ENCODE results near the gene TREML4. TPM values are rescaled to one million over a fixed set of nuclear protein-coding genes. Genes with fewer than 3 reads are reported as not detected.

Gene TREML4
- total and polyA plus RNA-seq, 4 donors, result 0.49 TPM; not detected in 3

GRCh38 chr6:41283600-41283999 is 55.5 kb downstream of the TREML4 start:
- Histone ChIP-seq H3K4me3 (ENCODE audit: low read length in 2 of 2) (no peak overlapping the region), H3K27me3 (ENCODE audit: control insufficient read depth in 1 of 2, insufficient read depth in 2 of 2, low read length in 1 of 2) (no peaks in the 10 kb centered on the region), H3K4me1 (ENCODE audit: control insufficient read depth in 1 of 2, insufficient read depth in 2 of 2, low read length in 2 of 2) (no peaks in the 10 kb centered on the region), H3K36me3 (ENCODE audit: control insufficient read depth in 1 of 2, insufficient read depth in 2 of 2, low read length in 1 of 2) (no peaks in the 10 kb centered on the region), H3K9me3 (ENCODE audit: control insufficient read depth, low read length) (no peaks in the 10 kb centered on the region), H3K27ac (ENCODE audit: low read depth in 1 of 2, low read length in 2 of 2) (no peak overlapping the region)
- WGBS, 2 donors, result 74 to 77% methylated on average over 3 of the region's 3 CpGs
- ATAC-seq (ENCODE audit: low FRiP score) (no peak), DNase-seq (no peak)
- intact Hi-C loops (cut with DNase I), result no loop called here

GRCh38 chr6:41284726-41285125 is 56.6 kb downstream of the TREML4 start:
- Histone ChIP-seq H3K36me3 (ENCODE audit: control insufficient read depth in 1 of 2, insufficient read depth in 2 of 2, low read length in 1 of 2) (no peaks in the 10 kb centered on the region), H3K4me1 (ENCODE audit: control insufficient read depth in 1 of 2, insufficient read depth in 2 of 2, low read length in 2 of 2) (no peaks in the 10 kb centered on the region), H3K9me3 (ENCODE audit: control insufficient read depth, low read length) (no peaks in the 10 kb centered on the region), H3K4me3 (ENCODE audit: low read length in 2 of 2) (no peak overlapping the region), H3K27ac (ENCODE audit: low read depth in 1 of 2, low read length in 2 of 2) (no peak overlapping the region), H3K27me3 (ENCODE audit: control insufficient read depth in 1 of 2, insufficient read depth in 2 of 2, low read length in 1 of 2) (peaks cover 0 to under 1% of the 10 kb centered on the region in 2 donors)
- no peak for DNase-seq
- WGBS, 2 donors, result 0 to 17% methylated on average over 1 of the region's 1 CpG
- ATAC-seq (ENCODE audit: low FRiP score), result no peak
- intact Hi-C loops (cut with DNase I), result no loop called here

- Histone ChIP-seq H3K36me3 (ENCODE audit: control insufficient read depth in 1 of 2, insufficient read depth in 2 of 2, low read length in 1 of 2) (no peaks in the 10 kb centered on the region), H3K4me1 (ENCODE audit: control insufficient read depth in 1 of 2, insufficient read depth in 2 of 2, low read length in 2 of 2) (no peaks in the 10 kb centered on the region), H3K9me3 (ENCODE audit: control insufficient read depth, low read length) (no peaks in the 10 kb centered on the region), H3K27ac (ENCODE audit: low read depth in 1 of 2, low read length in 2 of 2) (no peak within 1 kb of the TSS), H3K27me3 (ENCODE audit: control insufficient read depth in 1 of 2, insufficient read depth in 2 of 2, low read length in 1 of 2) (peaks cover 0 to 2% of the 10 kb centered on the region in 2 donors), H3K4me3 (ENCODE audit: low read length in 2 of 2) (no peak within 1 kb of the TSS)
- DNase-seq (peak in 1 of 2 donors; percentile 76), ATAC-seq (ENCODE audit: low FRiP score) (peak; percentile 59)
- WGBS, 2 donors, result 73 to 74% methylated on average over 8 of the region's 8 CpGs
- intact Hi-C loops (cut with DNase I), result no loop called here
These were observed 58.6 kb downstream of the TREML4 start, which contains the start of gene TREM1 for GRCh38 chr6:41286544-41287346. TSS of gene TREM1 (minus strand) at chr6:41286682. CDS start at chr6:41286655, 27 bp downstream.

- no peak for ATAC-seq (ENCODE audit: low FRiP score)
- Histone ChIP-seq H3K4me3 (ENCODE audit: low read length in 2 of 2) (no peak overlapping the region), H3K36me3 (ENCODE audit: control insufficient read depth in 1 of 2, insufficient read depth in 2 of 2, low read length in 1 of 2) (no peaks in the 10 kb centered on the region), H3K27me3 (ENCODE audit: control insufficient read depth in 1 of 2, insufficient read depth in 2 of 2, low read length in 1 of 2) (peaks cover 0 to 2% of the 10 kb centered on the region in 2 donors), H3K4me1 (ENCODE audit: control insufficient read depth in 1 of 2, insufficient read depth in 2 of 2, low read length in 2 of 2) (no peaks in the 10 kb centered on the region), H3K9me3 (ENCODE audit: control insufficient read depth, low read length) (no peaks in the 10 kb centered on the region), H3K27ac (ENCODE audit: low read depth in 1 of 2, low read length in 2 of 2) (no peak overlapping the region)
- intact Hi-C loops (cut with DNase I), result no loop called here
- no peak for DNase-seq
- WGBS, 2 donors, result 46 to 48% methylated on average over 6 of the region's 6 CpGs
These were observed 60.0 kb downstream of the TREML4 start for GRCh38 chr6:41288030-41288753.

Other genes with a start within 250 kb of the TREML4 start
- 1 to 10 TPM in 1 of 2 donors, under 1 TPM in 1; 0.75 to 1.4 TPM for gene UNC5CL, start 189.1 kb upstream of the TREML4 start, total RNA-seq
- 1 to 10 TPM in 1 of 2 donors, under 1 TPM in 1; 0.72 to 1.3 TPM for gene UNC5CL, start 189.1 kb upstream of the TREML4 start, polyA plus RNA-seq
- gene TSPO2, start 185.9 kb upstream of the TREML4 start, total RNA-seq, result not detected
- gene TSPO2, start 185.9 kb upstream of the TREML4 start, polyA plus RNA-seq, result not detected
- gene APOBEC2, start 175.1 kb upstream of the TREML4 start, total RNA-seq, result not detected
- gene APOBEC2, start 175.1 kb upstream of the TREML4 start, polyA plus RNA-seq, result not detected
- gene OARD1, start 156.0 kb upstream of the TREML4 start, total RNA-seq, result 10 to 100 TPM; 11.3 to 15.0 TPM
- 10 to 100 TPM; 21.7 to 38.1 TPM for gene OARD1, start 156.0 kb upstream of the TREML4 start, polyA plus RNA-seq
- 10 to 100 TPM; 13.3 to 18.6 TPM for gene NFYA, start 155.4 kb upstream of the TREML4 start, total RNA-seq
- gene NFYA, start 155.4 kb upstream of the TREML4 start, polyA plus RNA-seq, result 1 to 10 TPM; 5.6 to 6.7 TPM
- 1 to 10 TPM; 1.2 to 1.7 TPM for gene TREML1, start 74.0 kb upstream of the TREML4 start, total RNA-seq
- gene TREML1, start 74.0 kb upstream of the TREML4 start, polyA plus RNA-seq, result not detected
- gene TREM2, start 65.2 kb upstream of the TREML4 start, total RNA-seq, result 1 to 10 TPM; 6.6 to 8.1 TPM
- 10 to 100 TPM in 1 of 2 donors, 1 to 10 TPM in 1; 4.7 to 11.3 TPM for gene TREM2, start 65.2 kb upstream of the TREML4 start, polyA plus RNA-seq
- under 1 TPM; 0.30 to 0.62 TPM for gene TREML2, start 27.2 kb upstream of the TREML4 start, total RNA-seq
- gene TREML2, start 27.2 kb upstream of the TREML4 start, polyA plus RNA-seq, result under 1 TPM in 1 of 2 donors, not detected in 1; 0.38 TPM
- gene TREM1, start 58.3 kb downstream of the TREML4 start, total RNA-seq, result 10 to 100 TPM in 1 of 2 donors, 1 to 10 TPM in 1; 6.2 to 18.4 TPM
- gene TREM1, start 58.3 kb downstream of the TREML4 start, polyA plus RNA-seq, result 1 to 10 TPM in 1 of 2 donors, not detected in 1; 6.5 TPM
- not detected for gene NCR2, start 107.3 kb downstream of the TREML4 start, total RNA-seq
- gene NCR2, start 107.3 kb downstream of the TREML4 start, polyA plus RNA-seq, result not detected

All from aorta (tissue), 5 donors.